ENCODE results near the gene IMMP2L. TPM values are rescaled to one million over a fixed set of nuclear protein-coding genes. Genes with fewer than 3 reads are reported as not detected.
"Not testable (repeated sequence)": the region's sequence is repeated elsewhere in the genome, so short reads cannot be mapped to it uniquely, and the experiment has no call there.

The IMMP2L gene
- total RNA-seq, result 19.0 and 25.9 TPM in 2 replicates

- peak; percentile 65 for DNase-seq (ENCODE audit: low read depth)
- Histone ChIP-seq H3K4me3 (ENCODE audit: low read depth, low read length) (peak within 1 kb of the TSS; percentile 80), H3K27me3 (ENCODE audit: control insufficient read depth, insufficient read depth, low read length) (no peaks in the 10 kb centered on the region), H3K36me3 (ENCODE audit: control insufficient read depth, insufficient read depth, low read length) (no peaks in the 10 kb centered on the region)
- peak; percentile 34 for TF ChIP-seq CTCF (IDR thresholded peaks at IDR 0.05; ENCODE audit: insufficient read depth, low read length, severe bottlenecking)
- FAIRE-seq, result no peak
These were observed at the start of gene IMMP2L for GRCh38 chr7:111561904-111562732. IMMP2L (minus strand) TSS chr7:111562492.

- not testable (repeated sequence) for H3K4me3 ChIP-seq (ENCODE audit: low read depth, low read length); H3K36me3 ChIP-seq (ENCODE audit: control insufficient read depth, insufficient read depth, low read length); H3K27me3 ChIP-seq (ENCODE audit: control insufficient read depth, insufficient read depth, low read length); FAIRE-seq; DNase-seq (ENCODE audit: low read depth)
These were observed 47.4 kb upstream of the IMMP2L start for GRCh38 chr7:111609483-111610254.

GRCh38 chr7:111607621-111608020 lies 45.3 kb upstream of the IMMP2L start:
- Histone ChIP-seq H3K36me3 (ENCODE audit: control insufficient read depth, insufficient read depth, low read length) (no peaks in the 10 kb centered on the region), H3K27me3 (ENCODE audit: control insufficient read depth, insufficient read depth, low read length) (no peaks in the 10 kb centered on the region), H3K4me3 (ENCODE audit: low read depth, low read length) (no peak overlapping the region)
- FAIRE-seq, result no peak
- DNase-seq (ENCODE audit: low read depth), result no peak
- TF ChIP-seq CTCF (IDR thresholded peaks at IDR 0.05; ENCODE audit: insufficient read depth, low read length, severe bottlenecking), result no peak

- H3K4me3 ChIP-seq (ENCODE audit: low read depth, low read length), result no peak overlapping the region
- no peak for FAIRE-seq
- no peak for TF ChIP-seq CTCF (IDR thresholded peaks at IDR 0.05; ENCODE audit: insufficient read depth, low read length, severe bottlenecking)
- no peak for DNase-seq (ENCODE audit: low read depth)
- no peaks in the 10 kb centered on the region for H3K36me3 ChIP-seq (ENCODE audit: control insufficient read depth, insufficient read depth, low read length)
- no peaks in the 10 kb centered on the region for H3K27me3 ChIP-seq (ENCODE audit: control insufficient read depth, insufficient read depth, low read length)
These were observed 43.0 kb upstream of the IMMP2L start for GRCh38 chr7:111605246-111605645.

GRCh38 chr7:111600091-111600490 lies 37.8 kb upstream of the IMMP2L start:
- Histone ChIP-seq H3K27me3 (ENCODE audit: control insufficient read depth, insufficient read depth, low read length) (no peaks in the 10 kb centered on the region), H3K36me3 (ENCODE audit: control insufficient read depth, insufficient read depth, low read length) (no peaks in the 10 kb centered on the region), H3K4me3 (ENCODE audit: low read depth, low read length) (no peak overlapping the region)
- DNase-seq (ENCODE audit: low read depth) (no peak), FAIRE-seq (no peak)
- TF ChIP-seq CTCF (IDR thresholded peaks at IDR 0.05; ENCODE audit: insufficient read depth, low read length, severe bottlenecking), result no peak

- Histone ChIP-seq H3K4me3 (ENCODE audit: low read depth, low read length) (no peak overlapping the region), H3K36me3 (ENCODE audit: control insufficient read depth, insufficient read depth, low read length) (no peaks in the 10 kb centered on the region), H3K27me3 (ENCODE audit: control insufficient read depth, insufficient read depth, low read length) (no peaks in the 10 kb centered on the region)
- DNase-seq (ENCODE audit: low read depth), result no peak
- TF ChIP-seq CTCF (IDR thresholded peaks at IDR 0.05; ENCODE audit: insufficient read depth, low read length, severe bottlenecking), result no peak
- no peak for FAIRE-seq
These were observed 33.5 kb upstream of the IMMP2L start for GRCh38 chr7:111595780-111596179.
